ENCODE measurements around the gene SETDB2. TPM values are rescaled to one million over a fixed set of nuclear protein-coding genes. Genes with fewer than 3 reads are reported as not detected.

SETDB2 gene
- total RNA-seq, 1 experiment from 2014 or later = 6.4 TPM

- H3K4me1 ChIP-seq (replicated peaks) = peaks cover 15% of the 10 kb centered on the region
- H3K9me3 ChIP-seq (replicated peaks) = no peaks in the 10 kb centered on the region
- H3K4me3 ChIP-seq = no peak overlapping the region
- H3K27me3 ChIP-seq (replicated peaks) = no peaks in the 10 kb centered on the region
- H3K36me3 ChIP-seq = peaks cover 26% of the 10 kb centered on the region
- H3K27ac ChIP-seq = peak overlapping the region; percentile 83
- DNase-seq (ENCODE audit: low read depth in 1 of 2, low spot score in 2 of 2) = peak in 1 of 2 experiments; percentile 2
These were observed 95.7 kb downstream of the SETDB2 start for GRCh38 chr13:49539746-49540145.

- H3K36me3 ChIP-seq = peaks cover 25% of the 10 kb centered on the region
- H3K27ac ChIP-seq = peak overlapping the region; percentile 83
- no peaks in the 10 kb centered on the region for H3K9me3 ChIP-seq (replicated peaks)
- H3K27me3 ChIP-seq (replicated peaks) = no peaks in the 10 kb centered on the region
- H3K4me1 ChIP-seq (replicated peaks) = peaks cover 15% of the 10 kb centered on the region
- peak; percentile 80 to 82 for DNase-seq (ENCODE audit: low read depth in 1 of 2, low spot score in 2 of 2)
- H3K4me3 ChIP-seq = peak overlapping the region; percentile 24
These were observed 96.5 kb downstream of the SETDB2 start for GRCh38 chr13:49540552-49540951.

- Histone ChIP-seq H3K9me3 (replicated peaks) (no peaks in the 10 kb centered on the region), H3K4me1 (replicated peaks) (peaks cover 15% of the 10 kb centered on the region), H3K36me3 (peaks cover 21% of the 10 kb centered on the region), H3K27ac (no peak overlapping the region), H3K27me3 (replicated peaks) (no peaks in the 10 kb centered on the region), H3K4me3 (no peak overlapping the region)
- no peak for DNase-seq (ENCODE audit: low read depth in 1 of 2, low spot score in 2 of 2)
These were observed 99.6 kb downstream of the SETDB2 start for GRCh38 chr13:49543656-49544055.

Other genes with a start within 250 kb of the SETDB2 start
- gene MLNR, start 223.9 kb upstream of the SETDB2 start, total RNA-seq (2014; rRNA removed; shearing (Covaris generic)) = not detected in 2 replicates
- gene CDADC1, start 196.3 kb upstream of the SETDB2 start, total RNA-seq (2014; rRNA removed; shearing (Covaris generic)) = 4.6 and 9.2 TPM in 2 replicates
- gene CAB39L, start 210 bp upstream of the SETDB2 start, total RNA-seq (2014; rRNA removed; shearing (Covaris generic)) = 6.2 and 6.5 TPM in 2 replicates
- gene PHF11, start 51.7 kb downstream of the SETDB2 start, total RNA-seq (2014; rRNA removed; shearing (Covaris generic)) = 20.1 and 52.2 TPM in 2 replicates
- gene RCBTB1, start 141.3 kb downstream of the SETDB2 start, total RNA-seq (2014; rRNA removed; shearing (Covaris generic)) = 10.3 and 13.5 TPM in 2 replicates
- gene ARL11, start 184.2 kb downstream of the SETDB2 start, total RNA-seq (2014; rRNA removed; shearing (Covaris generic)) = 0.03 TPM in 1 of 2 replicates, not detected in the other
- 78.8 and 120 TPM in 2 replicates for gene EBPL, start 247.2 kb downstream of the SETDB2 start, total RNA-seq (2014; rRNA removed; shearing (Covaris generic))

Data from SJSA1 (cell line).